Smooth muscle cell (in vitro differentiated cells): Measurements from ENCODE around the gene CLINT1. TPM values are rescaled to one million over a fixed set of nuclear protein-coding genes. Genes with fewer than 3 reads are reported as not detected.

ENCODE experiments used
- polyA plus RNA-seq: library from polyadenylated mRNA; unstranded; fragments of >200 nt; fragmentation: Nextera tagmentation; extraction: Ambion mirVana; gene quantifications from 2 replicates; pipeline ENCODE4 v1.2.1, GENCODE V29; 2016
- small RNA-seq: library from RNA; depleted of rRNA; stranded (forward); fragments of <200 nt; gene quantifications from one replicate; pipeline ENCODE3, GENCODE V24; 2014
- total RNA-seq: library from RNA; depleted of rRNA; stranded (reverse); fragments of >200 nt; gene quantifications from 2 replicates; pipeline ENCODE4 v1.2.3, GENCODE V29; 2014

CLINT1 gene
- total and polyA plus RNA-seq, 2 experiments from 2014 or later = 63.5 to 83.9 TPM

Small RNA genes within 50 kb of the gene (small RNA-seq; reads per million reads assigned to genes)
- gene AC026407.1 = not detected
- not detected for gene RNU6-260P

Other genes with a start within 250 kb of the CLINT1 start
- gene SOX30, start 206.7 kb downstream of the CLINT1 start, total RNA-seq = 1.5 TPM in 1 of 2 replicates, not detected in the other
- gene SOX30, start 206.7 kb downstream of the CLINT1 start, polyA plus RNA-seq = 0.38 TPM in 1 of 2 replicates, not detected in the other
- gene C5orf52, start 187.6 kb downstream of the CLINT1 start, total RNA-seq = not detected in 2 replicates
- gene C5orf52, start 187.6 kb downstream of the CLINT1 start, polyA plus RNA-seq = not detected in 2 replicates
- gene THG1L, start 127.7 kb downstream of the CLINT1 start, total RNA-seq = 6.5 and 12.9 TPM in 2 replicates
- 3.9 and 4.4 TPM in 2 replicates for gene THG1L, start 127.7 kb downstream of the CLINT1 start, polyA plus RNA-seq
- 6.4 and 7.5 TPM in 2 replicates for gene LSM11, start 115.4 kb downstream of the CLINT1 start, total RNA-seq
- 2.2 and 2.6 TPM in 2 replicates for gene LSM11, start 115.4 kb downstream of the CLINT1 start, polyA plus RNA-seq